ENCODE data around the gene CCSER1.
"Not testable (repeated sequence)": the region's sequence is repeated elsewhere in the genome, so short reads cannot be mapped to it uniquely, and the experiment has no call there.

Gene CCSER1

GRCh38 chr4:91108751-91109150, 981.6 kb downstream of the CCSER1 start:
- in situ Hi-C loops (cut with HindIII; ENCODE audit: low sequenced_read_pairs): no loop called here

GRCh38 chr4:91111556-91111955, 984.4 kb downstream of the CCSER1 start:
- in situ Hi-C loops (cut with HindIII; ENCODE audit: low sequenced_read_pairs): no loop called here

- in situ Hi-C loops (cut with HindIII; ENCODE audit: low sequenced_read_pairs): no loop called here
Observed at GRCh38 chr4:91113130-91113706, 986.0 kb downstream of the CCSER1 start.

- in situ Hi-C loops (cut with HindIII; ENCODE audit: low sequenced_read_pairs): no loop called here
Observed at GRCh38 chr4:91114386-91114785, 987.2 kb downstream of the CCSER1 start.

GRCh38 chr4:91116861-91117260, 989.7 kb downstream of the CCSER1 start:
- in situ Hi-C loops (cut with HindIII; ENCODE audit: low sequenced_read_pairs): no loop called here

GRCh38 chr4:91118597-91118996, 991.4 kb downstream of the CCSER1 start:
- in situ Hi-C loops (cut with HindIII; ENCODE audit: low sequenced_read_pairs): no loop called here

GRCh38 chr4:91123742-91124141, 996.5 kb downstream of the CCSER1 start:
- in situ Hi-C loops (cut with HindIII; ENCODE audit: low sequenced_read_pairs): no loop called here

- in situ Hi-C loops (cut with HindIII; ENCODE audit: low sequenced_read_pairs): no loop called here
Observed at GRCh38 chr4:91127192-91127591, 1000.0 kb downstream of the CCSER1 start.

GRCh38 chr4:91127831-91128230, 1000.6 kb downstream of the CCSER1 start:
- in situ Hi-C loops (cut with HindIII; ENCODE audit: low sequenced_read_pairs): no loop called here

- in situ Hi-C loops (cut with HindIII; ENCODE audit: low sequenced_read_pairs): no loop called here
Observed at GRCh38 chr4:91128519-91128918, 1001.3 kb downstream of the CCSER1 start.

GRCh38 chr4:91147067-91147466, 1019.9 kb downstream of the CCSER1 start:
- in situ Hi-C loops (cut with HindIII; ENCODE audit: low sequenced_read_pairs): no loop called here

GRCh38 chr4:91154041-91154440, 1026.8 kb downstream of the CCSER1 start:
- in situ Hi-C loops (cut with HindIII; ENCODE audit: low sequenced_read_pairs): not testable (repeated sequence)

GRCh38 chr4:91167864-91168653, 1040.9 kb downstream of the CCSER1 start:
- in situ Hi-C loops (cut with HindIII; ENCODE audit: low sequenced_read_pairs): not testable (repeated sequence)

- in situ Hi-C loops (cut with HindIII; ENCODE audit: low sequenced_read_pairs): no loop called here
Observed at GRCh38 chr4:91170768-91171167, 1043.6 kb downstream of the CCSER1 start.

- in situ Hi-C loops (cut with HindIII; ENCODE audit: low sequenced_read_pairs): no loop called here
Observed at GRCh38 chr4:91171217-91171616, 1044.0 kb downstream of the CCSER1 start.

- in situ Hi-C loops (cut with HindIII; ENCODE audit: low sequenced_read_pairs): not testable (repeated sequence)
Observed at GRCh38 chr4:91185061-91185460, 1057.9 kb downstream of the CCSER1 start.

- in situ Hi-C loops (cut with HindIII; ENCODE audit: low sequenced_read_pairs): no loop called here
Observed at GRCh38 chr4:91198951-91199350, 1071.8 kb downstream of the CCSER1 start.

- in situ Hi-C loops (cut with HindIII; ENCODE audit: low sequenced_read_pairs): no loop called here
Observed at GRCh38 chr4:91207535-91207934, 1080.3 kb downstream of the CCSER1 start.

- in situ Hi-C loops (cut with HindIII; ENCODE audit: low sequenced_read_pairs): no loop called here
Observed at GRCh38 chr4:91212211-91212610, 1085.0 kb downstream of the CCSER1 start.

- in situ Hi-C loops (cut with HindIII; ENCODE audit: low sequenced_read_pairs): not testable (repeated sequence)
Observed at GRCh38 chr4:91217831-91218403, 1090.7 kb downstream of the CCSER1 start.

GRCh38 chr4:91220315-91220714, 1093.1 kb downstream of the CCSER1 start:
- in situ Hi-C loops (cut with HindIII; ENCODE audit: low sequenced_read_pairs): no loop called here

- in situ Hi-C loops (cut with HindIII; ENCODE audit: low sequenced_read_pairs): no loop called here
Observed at GRCh38 chr4:91222014-91222413, 1094.8 kb downstream of the CCSER1 start.

Measured in endothelial cell of hepatic sinusoid (primary cell).